Measurements from ENCODE around the gene ANKRD13D.

ANKRD13D gene

DNA sequence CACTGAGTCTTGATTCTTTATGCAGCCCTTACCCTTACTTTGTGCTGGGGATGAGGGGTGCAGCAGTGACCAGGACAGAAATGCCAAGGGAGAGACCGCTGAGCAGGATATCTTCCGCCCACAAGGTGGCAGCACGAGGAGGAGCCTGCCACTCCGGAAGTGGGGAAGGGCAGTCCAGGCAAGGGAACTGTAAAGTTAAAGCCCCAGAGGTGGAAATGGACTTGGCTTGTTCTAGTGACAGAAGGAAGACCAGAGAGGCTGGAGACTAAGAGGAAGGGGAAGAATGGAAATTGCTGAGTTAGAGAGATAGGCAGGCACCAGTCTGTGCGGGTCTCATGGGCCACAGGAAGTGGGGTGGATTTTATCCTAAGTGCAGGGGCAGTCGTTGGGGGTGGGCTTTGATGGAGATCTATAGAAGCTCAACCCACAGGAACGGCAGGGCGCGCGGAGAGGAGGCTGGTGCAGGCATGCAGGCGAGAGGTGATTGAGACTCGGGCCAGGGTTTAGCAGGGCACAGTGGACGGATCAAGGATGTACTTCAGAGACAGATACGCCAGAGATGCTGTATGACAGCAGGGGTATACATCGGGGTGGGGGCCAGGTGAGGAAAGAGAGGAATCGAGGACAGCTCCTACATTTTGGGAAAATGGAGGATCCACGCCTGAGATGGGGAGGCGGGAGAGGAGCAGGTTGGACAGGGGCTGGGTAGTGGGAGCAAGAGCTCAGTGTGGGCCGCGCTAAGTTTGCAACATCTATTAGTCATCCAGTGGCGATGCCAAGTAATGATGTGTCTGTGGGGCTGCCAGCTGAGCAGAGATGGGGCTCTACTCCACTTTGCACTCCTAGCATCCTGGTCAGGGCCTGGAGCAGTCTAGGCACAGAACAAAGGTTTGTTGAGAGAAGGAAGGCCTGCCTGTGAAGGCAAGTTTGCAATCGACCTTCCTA lies 26.1 kb upstream of the ANKRD13D start:
- Histone ChIP-seq H3K27me3 (ENCODE audit: insufficient read depth, low read length) (no peaks in the 10 kb centered on the region), H3K9ac (ENCODE audit: low read length) (no peak overlapping the region), H2BK12ac (ENCODE audit: low read length) (no peak overlapping the region), H3K18ac (ENCODE audit: low read length) (no peak overlapping the region), H2AK5ac (ENCODE audit: low read length) (no peak overlapping the region), H3K14ac (ENCODE audit: low read length) (peak overlapping the region; percentile 12), H2BK5ac (ENCODE audit: low read depth, low read length, poor library complexity) (no peak overlapping the region), H3K4me3 (ENCODE audit: low read depth, low read length) (no peak overlapping the region), H3K79me1 (ENCODE audit: low read length) (peaks cover 10% of the 10 kb centered on the region), H3K9me3 (ENCODE audit: insufficient read depth, low read depth, low read length) (no peaks in the 10 kb centered on the region), H4K91ac (ENCODE audit: low read depth, low read length) (peak overlapping the region; percentile 27), H3K4ac (ENCODE audit: low read depth, low read length) (no peak overlapping the region), H2AFZ (ENCODE audit: insufficient read depth, low read length, poor library complexity) (peak overlapping the region; percentile 64), H3K27ac (ENCODE audit: low read depth, low read length) (no peak overlapping the region), H3K4me2 (ENCODE audit: low read length) (no peak overlapping the region), H3K36me3 (ENCODE audit: control insufficient read depth in 1 of 2, insufficient read depth in 2 of 2, low read length in 2 of 2) (peaks cover 3 to 4% of the 10 kb centered on the region in 2 experiments), H3K4me1 (ENCODE audit: control insufficient read depth in 1 of 2, insufficient read depth in 2 of 2, low read length in 2 of 2) (peaks cover 11 to 24% of the 10 kb centered on the region in 2 experiments), H4K8ac (ENCODE audit: low read depth, low read length) (peak overlapping the region; percentile 62), H3K79me2 (ENCODE audit: control insufficient read depth, insufficient read depth, low read length, poor library complexity) (peaks cover 9% of the 10 kb centered on the region), H3K23ac (ENCODE audit: low read length) (no peak overlapping the region), H4K12ac (ENCODE audit: low read depth, low read length) (peak overlapping the region; percentile 39), H2BK120ac (ENCODE audit: insufficient read depth, low read length, poor library complexity) (no peak overlapping the region)
- WGBS (ENCODE audit: extremely low coverage, insufficient coverage, insufficient read length), result no CpG with 5 or more reads among the region's 22 CpGs
- peak; percentile 68 to 87 for DNase-seq

DNA sequence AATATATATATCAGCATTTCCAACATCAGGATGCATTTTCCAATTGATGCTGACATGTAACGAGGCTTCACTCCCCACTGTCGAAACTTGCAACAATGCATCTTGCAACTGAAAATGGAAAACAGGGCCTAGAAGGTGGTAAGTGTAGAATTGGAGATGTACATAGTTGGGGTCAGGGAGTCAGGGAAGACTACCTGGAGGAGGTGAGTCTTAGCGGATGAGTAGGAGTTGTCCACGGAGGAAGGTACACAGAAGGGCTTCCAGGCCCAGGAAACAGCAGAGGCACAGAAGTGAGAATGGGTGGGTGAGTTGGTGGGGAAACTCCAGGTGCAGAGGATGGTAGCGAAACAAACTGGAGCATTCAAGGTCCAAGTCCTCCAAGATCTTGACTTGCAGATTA lies 24.8 kb upstream of the ANKRD13D start:
- no peak overlapping the region for H2BK12ac ChIP-seq (ENCODE audit: low read length)
- peaks cover 10 to 11% of the 10 kb centered on the region in 2 experiments for H3K36me3 ChIP-seq (ENCODE audit: control insufficient read depth in 1 of 2, insufficient read depth in 2 of 2, low read length in 2 of 2)
- no peak overlapping the region for H2BK120ac ChIP-seq (ENCODE audit: insufficient read depth, low read length, poor library complexity)
- no peak overlapping the region for H2BK5ac ChIP-seq (ENCODE audit: low read depth, low read length, poor library complexity)
- H3K14ac ChIP-seq (ENCODE audit: low read length), result no peak overlapping the region
- no peaks in the 10 kb centered on the region for H3K27me3 ChIP-seq (ENCODE audit: insufficient read depth, low read length)
- no peak overlapping the region for H3K23ac ChIP-seq (ENCODE audit: low read length)
- no peak overlapping the region for H3K4me3 ChIP-seq (ENCODE audit: low read depth, low read length)
- H4K8ac ChIP-seq (ENCODE audit: low read depth, low read length), result no peak overlapping the region
- H2AFZ ChIP-seq (ENCODE audit: insufficient read depth, low read length, poor library complexity), result no peak overlapping the region
- H2AK5ac ChIP-seq (ENCODE audit: low read length), result no peak overlapping the region
- H3K9me3 ChIP-seq (ENCODE audit: insufficient read depth, low read depth, low read length), result no peaks in the 10 kb centered on the region
- H3K9ac ChIP-seq (ENCODE audit: low read length), result no peak overlapping the region
- no peak overlapping the region for H3K4ac ChIP-seq (ENCODE audit: low read depth, low read length)
- H3K18ac ChIP-seq (ENCODE audit: low read length), result no peak overlapping the region
- H4K12ac ChIP-seq (ENCODE audit: low read depth, low read length), result no peak overlapping the region
- no peak overlapping the region for H3K4me2 ChIP-seq (ENCODE audit: low read length)
- H3K27ac ChIP-seq (ENCODE audit: low read depth, low read length), result no peak overlapping the region
- no peak overlapping the region for H4K91ac ChIP-seq (ENCODE audit: low read depth, low read length)
- DNase-seq, result no peak
- no CpG with 5 or more reads among the region's 5 CpGs for WGBS (ENCODE audit: extremely low coverage, insufficient coverage, insufficient read length)
- H3K4me1 ChIP-seq (ENCODE audit: control insufficient read depth in 1 of 2, insufficient read depth in 2 of 2, low read length in 2 of 2), result peaks cover 15 to 25% of the 10 kb centered on the region in 2 experiments
- peaks cover 10% of the 10 kb centered on the region for H3K79me1 ChIP-seq (ENCODE audit: low read length)
- peaks cover 9% of the 10 kb centered on the region for H3K79me2 ChIP-seq (ENCODE audit: control insufficient read depth, insufficient read depth, low read length, poor library complexity)

GRCh38 chr11:67264877-67265632 lies 24.0 kb upstream of the ANKRD13D start:
- Histone ChIP-seq H3K27me3 (ENCODE audit: insufficient read depth, low read length) (no peaks in the 10 kb centered on the region), H4K12ac (ENCODE audit: low read depth, low read length) (no peak overlapping the region), H3K79me2 (ENCODE audit: control insufficient read depth, insufficient read depth, low read length, poor library complexity) (peaks cover 11% of the 10 kb centered on the region), H3K36me3 (ENCODE audit: control insufficient read depth in 1 of 2, insufficient read depth in 2 of 2, low read length in 2 of 2) (peaks cover 10 to 11% of the 10 kb centered on the region in 2 experiments), H3K27ac (ENCODE audit: low read depth, low read length) (no peak overlapping the region), H3K9me3 (ENCODE audit: insufficient read depth, low read depth, low read length) (no peaks in the 10 kb centered on the region), H4K91ac (ENCODE audit: low read depth, low read length) (no peak overlapping the region), H2AK5ac (ENCODE audit: low read length) (no peak overlapping the region), H3K4me2 (ENCODE audit: low read length) (no peak overlapping the region), H2BK5ac (ENCODE audit: low read depth, low read length, poor library complexity) (no peak overlapping the region), H3K4me1 (ENCODE audit: control insufficient read depth in 1 of 2, insufficient read depth in 2 of 2, low read length in 2 of 2) (peaks cover 23 to 33% of the 10 kb centered on the region in 2 experiments), H4K8ac (ENCODE audit: low read depth, low read length) (no peak overlapping the region), H3K4me3 (ENCODE audit: low read depth, low read length) (no peak overlapping the region), H2AFZ (ENCODE audit: insufficient read depth, low read length, poor library complexity) (no peak overlapping the region), H2BK12ac (ENCODE audit: low read length) (no peak overlapping the region), H2BK120ac (ENCODE audit: insufficient read depth, low read length, poor library complexity) (no peak overlapping the region), H3K79me1 (ENCODE audit: low read length) (peaks cover 10% of the 10 kb centered on the region), H3K23ac (ENCODE audit: low read length) (no peak overlapping the region), H3K14ac (ENCODE audit: low read length) (no peak overlapping the region), H3K4ac (ENCODE audit: low read depth, low read length) (no peak overlapping the region), H3K18ac (ENCODE audit: low read length) (no peak overlapping the region), H3K9ac (ENCODE audit: low read length) (no peak overlapping the region)
- DNase-seq, result no peak
- no CpG with 5 or more reads among the region's 7 CpGs for WGBS (ENCODE audit: extremely low coverage, insufficient coverage, insufficient read length)

DNA sequence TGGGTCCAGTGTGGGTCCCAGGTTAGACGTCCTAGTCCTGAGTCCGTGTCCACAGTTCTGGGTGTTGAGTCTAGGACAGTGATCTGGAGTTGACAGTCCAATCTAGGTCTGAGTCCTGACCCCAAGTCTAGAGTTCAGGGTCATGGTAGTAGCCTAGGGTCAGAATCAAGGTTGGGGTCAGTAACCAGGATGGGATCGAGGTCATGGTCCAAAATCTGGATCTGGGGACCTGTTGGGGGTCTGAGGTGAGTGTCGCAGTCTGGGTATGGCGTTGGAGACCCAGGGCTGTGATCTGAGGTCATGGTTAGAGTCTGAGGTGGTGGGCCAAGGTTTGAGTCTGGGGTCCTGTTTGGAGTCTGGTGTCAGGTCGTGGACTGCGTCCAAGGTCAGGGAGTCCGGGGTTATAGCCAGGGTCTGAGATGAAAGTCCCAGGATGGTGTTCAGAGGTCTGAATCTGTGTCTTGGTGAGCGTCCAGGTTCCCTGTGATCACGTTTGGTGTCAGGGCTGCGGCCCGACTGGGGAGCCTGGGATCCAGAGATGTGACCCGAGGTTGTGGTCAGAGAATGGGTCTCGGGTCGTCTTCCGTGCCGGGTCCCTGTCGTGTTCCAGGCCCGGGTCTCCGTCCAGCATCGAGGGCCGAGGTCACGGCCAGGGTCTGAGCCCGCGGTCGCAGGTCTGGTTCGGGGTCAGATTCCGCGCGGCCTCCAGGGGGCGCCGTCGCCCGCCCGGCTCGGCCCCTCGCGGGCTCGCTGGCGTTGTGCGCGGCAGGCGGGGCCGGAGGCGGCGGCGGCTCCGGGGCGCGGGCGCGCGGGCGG lies 23.3 kb upstream of the ANKRD13D start:
- H2AFZ ChIP-seq (ENCODE audit: insufficient read depth, low read length, poor library complexity), result no peak overlapping the region
- H3K79me1 ChIP-seq (ENCODE audit: low read length), result peaks cover 10% of the 10 kb centered on the region
- peak overlapping the region; percentile 20 for H4K12ac ChIP-seq (ENCODE audit: low read depth, low read length)
- no peak overlapping the region for H3K4me3 ChIP-seq (ENCODE audit: low read depth, low read length)
- H3K4me1 ChIP-seq (ENCODE audit: control insufficient read depth in 1 of 2, insufficient read depth in 2 of 2, low read length in 2 of 2), result peaks cover 29 to 39% of the 10 kb centered on the region in 2 experiments
- no peak overlapping the region for H2BK5ac ChIP-seq (ENCODE audit: low read depth, low read length, poor library complexity)
- no peak overlapping the region for H3K27ac ChIP-seq (ENCODE audit: low read depth, low read length)
- no peak overlapping the region for H3K14ac ChIP-seq (ENCODE audit: low read length)
- peak; percentile 63 to 87 for DNase-seq
- H4K8ac ChIP-seq (ENCODE audit: low read depth, low read length), result peak overlapping the region; percentile 16
- peak overlapping the region; percentile 33 for H3K9ac ChIP-seq (ENCODE audit: low read length)
- H3K4me2 ChIP-seq (ENCODE audit: low read length), result peak overlapping the region; percentile 44
- H3K27me3 ChIP-seq (ENCODE audit: insufficient read depth, low read length), result no peaks in the 10 kb centered on the region
- H3K36me3 ChIP-seq (ENCODE audit: control insufficient read depth in 1 of 2, insufficient read depth in 2 of 2, low read length in 2 of 2), result peaks cover 10 to 11% of the 10 kb centered on the region in 2 experiments
- H3K18ac ChIP-seq (ENCODE audit: low read length), result no peak overlapping the region
- H3K9me3 ChIP-seq (ENCODE audit: insufficient read depth, low read depth, low read length), result no peaks in the 10 kb centered on the region
- peak overlapping the region; percentile 14 for H2BK12ac ChIP-seq (ENCODE audit: low read length)
- no CpG with 5 or more reads among the region's 54 CpGs for whole genome bisulfite sequencing (ENCODE audit: extremely low coverage, insufficient coverage, insufficient read length)
- peaks cover 11% of the 10 kb centered on the region for H3K79me2 ChIP-seq (ENCODE audit: control insufficient read depth, insufficient read depth, low read length, poor library complexity)
- no peak overlapping the region for H2AK5ac ChIP-seq (ENCODE audit: low read length)
- no peak overlapping the region for H3K4ac ChIP-seq (ENCODE audit: low read depth, low read length)
- H4K91ac ChIP-seq (ENCODE audit: low read depth, low read length), result peak overlapping the region; percentile 30
- H3K23ac ChIP-seq (ENCODE audit: low read length), result no peak overlapping the region
- H2BK120ac ChIP-seq (ENCODE audit: insufficient read depth, low read length, poor library complexity), result no peak overlapping the region
